OCI-LY1 (cell line): ENCODE measurements around the gene C2CD4A.

Experiments used
- H2AFZ ChIP-seq: fragments of 200-600 bp; sonication (generic), shearing (Covaris generic); 2 replicates; pipeline ENCODE4 v1.6.0; 2014; ENCODE audit warnings: antibody characterized with exemption, mild to moderate bottlenecking, low read length
- H3F3A ChIP-seq: fragments of 200-600 bp; sonication (generic), shearing (Covaris generic); 2 replicates; pipeline ENCODE4 v1.6.0; 2014; ENCODE audit warnings: mild to moderate bottlenecking, antibody characterized with exemption, low read length, moderate library complexity; ENCODE audit not compliant: insufficient read depth
- H3K27ac ChIP-seq: fragments of 200-600 bp; sonication (generic); 2 replicates; pipeline ENCODE4 v1.5.1; 2014; ENCODE audit warnings: low read length, mixed run types, mild to moderate bottlenecking, low read depth; ENCODE audit not compliant: poor library complexity, severe bottlenecking
- H3K27me3 ChIP-seq: fragments of 200-600 bp; sonication (generic); 2 replicates; pipeline ENCODE4 v1.6.0; 2014; ENCODE audit warnings: antibody characterized with exemption, mild to moderate bottlenecking, low read length, moderate library complexity; ENCODE audit not compliant: insufficient read depth
- H3K36me3 ChIP-seq: fragments of 200-600 bp; sonication (generic); 2 replicates; pipeline ENCODE4 v1.6.1; 2014; ENCODE audit warnings: mild to moderate bottlenecking, antibody characterized with exemption, low read length, moderate library complexity, mixed read lengths; ENCODE audit not compliant: insufficient read depth
- H3K4me1 ChIP-seq: fragments of 200-600 bp; sonication (generic); 2 replicates; pipeline ENCODE4 v1.5.1; 2014; ENCODE audit warnings: mild to moderate bottlenecking, low read length, moderate library complexity; ENCODE audit not compliant: insufficient read depth, severe bottlenecking
- H3K4me2 ChIP-seq: fragments of 200-600 bp; sonication (generic), shearing (Covaris generic); 2 replicates; pipeline ENCODE4 v1.6.1; 2014; ENCODE audit warnings: low read length
- H3K4me3 ChIP-seq: fragments of 200-600 bp; sonication (generic); 2 replicates; pipeline ENCODE4 v1.5.1; 2014; ENCODE audit warnings: low read length, low read depth, mild to moderate bottlenecking, mixed read lengths; ENCODE audit not compliant: poor library complexity, severe bottlenecking
- H3K79me2 ChIP-seq: fragments of 200-600 bp; shearing (Covaris generic); 2 replicates; pipeline ENCODE4 v1.6.1; 2016; ENCODE audit warnings: mixed run types, low read length, mixed read lengths; ENCODE audit not compliant: insufficient read depth
- H3K9ac ChIP-seq: fragments of 200-600 bp; sonication (generic), shearing (Covaris generic); 2 replicates; pipeline ENCODE4 v1.6.1; 2014; ENCODE audit warnings: mild to moderate bottlenecking, low read length, mixed read lengths
- H3K9me2 ChIP-seq: fragments of 200-600 bp; sonication (generic), shearing (Covaris generic); 2 replicates; pipeline ENCODE4 v1.6.1; 2014; ENCODE audit warnings: low read depth, mild to moderate bottlenecking, low read length, mixed read lengths
- H3K9me3 ChIP-seq: fragments of 200-600 bp; shearing (Covaris generic); 2 replicates; pipeline ENCODE4 v1.6.1; 2014; ENCODE audit warnings: low read length, mixed read lengths
- H4K20me1 ChIP-seq: fragments of 200-600 bp; sonication (generic), shearing (Covaris generic); 2 replicates; pipeline ENCODE4 v1.6.0; 2016; ENCODE audit warnings: mild to moderate bottlenecking, low read length; ENCODE audit not compliant: insufficient read depth
- EZH2 ChIP-seq: fragments of 200-600 bp; sonication (generic), shearing (Covaris generic); IDR thresholded peaks from 2 replicates; pipeline ENCODE4 v1.8.0; 2017; ENCODE audit warnings: borderline replicate concordance, mixed run types, mild to moderate bottlenecking, antibody characterized with exemption, low read length, moderate library complexity, mixed read lengths
- TF ChIP-seq, protein P1 (sequence below): fragments of 200-600 bp; sonication (generic), shearing (Covaris generic); IDR thresholded peaks from 2 replicates; pipeline ENCODE4 v1.5.1; 2017; ENCODE audit warnings: mild to moderate bottlenecking, antibody characterized with exemption, low read length, moderate library complexity, mixed read lengths

C2CD4A gene

DNA sequence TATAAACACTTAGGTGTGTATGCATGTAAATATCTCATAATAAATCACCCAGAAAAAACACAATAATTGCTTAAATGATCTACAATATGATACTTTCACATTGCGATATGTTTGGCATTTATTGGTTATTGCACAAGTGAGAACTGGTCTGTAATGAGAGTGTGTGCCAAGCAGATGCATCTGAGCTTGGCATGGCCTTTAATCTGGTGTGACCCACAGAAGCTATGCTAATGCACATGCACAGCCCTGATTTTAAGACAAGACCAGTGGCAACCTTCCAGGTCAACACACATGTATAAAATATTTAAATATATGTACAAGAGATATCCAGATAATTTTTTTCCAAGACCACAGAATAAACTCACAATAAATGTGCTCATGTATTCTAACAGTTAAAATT is 42.7 kb downstream of the C2CD4A start:
- no peak overlapping the region for H3K4me2 ChIP-seq
- no peaks in the 10 kb centered on the region for H3K36me3 ChIP-seq
- TF ChIP-seq EZH2, result no peak
- TF ChIP-seq, protein P1, sequence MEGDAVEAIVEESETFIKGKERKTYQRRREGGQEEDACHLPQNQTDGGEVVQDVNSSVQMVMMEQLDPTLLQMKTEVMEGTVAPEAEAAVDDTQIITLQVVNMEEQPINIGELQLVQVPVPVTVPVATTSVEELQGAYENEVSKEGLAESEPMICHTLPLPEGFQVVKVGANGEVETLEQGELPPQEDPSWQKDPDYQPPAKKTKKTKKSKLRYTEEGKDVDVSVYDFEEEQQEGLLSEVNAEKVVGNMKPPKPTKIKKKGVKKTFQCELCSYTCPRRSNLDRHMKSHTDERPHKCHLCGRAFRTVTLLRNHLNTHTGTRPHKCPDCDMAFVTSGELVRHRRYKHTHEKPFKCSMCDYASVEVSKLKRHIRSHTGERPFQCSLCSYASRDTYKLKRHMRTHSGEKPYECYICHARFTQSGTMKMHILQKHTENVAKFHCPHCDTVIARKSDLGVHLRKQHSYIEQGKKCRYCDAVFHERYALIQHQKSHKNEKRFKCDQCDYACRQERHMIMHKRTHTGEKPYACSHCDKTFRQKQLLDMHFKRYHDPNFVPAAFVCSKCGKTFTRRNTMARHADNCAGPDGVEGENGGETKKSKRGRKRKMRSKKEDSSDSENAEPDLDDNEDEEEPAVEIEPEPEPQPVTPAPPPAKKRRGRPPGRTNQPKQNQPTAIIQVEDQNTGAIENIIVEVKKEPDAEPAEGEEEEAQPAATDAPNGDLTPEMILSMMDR, result no peak
- H3K4me3 ChIP-seq, result no peak overlapping the region
- no peaks in the 10 kb centered on the region for H3F3A ChIP-seq
- no peaks in the 10 kb centered on the region for H3K4me1 ChIP-seq
- no peaks in the 10 kb centered on the region for H3K79me2 ChIP-seq
- no peak overlapping the region for H3K27ac ChIP-seq
- H2AFZ ChIP-seq, result no peak overlapping the region
- no peaks in the 10 kb centered on the region for H3K9me3 ChIP-seq
- H3K27me3 ChIP-seq, result no peaks in the 10 kb centered on the region
- H4K20me1 ChIP-seq, result no peaks in the 10 kb centered on the region
- no peaks in the 10 kb centered on the region for H3K9me2 ChIP-seq
- no peak overlapping the region for H3K9ac ChIP-seq

DNA sequence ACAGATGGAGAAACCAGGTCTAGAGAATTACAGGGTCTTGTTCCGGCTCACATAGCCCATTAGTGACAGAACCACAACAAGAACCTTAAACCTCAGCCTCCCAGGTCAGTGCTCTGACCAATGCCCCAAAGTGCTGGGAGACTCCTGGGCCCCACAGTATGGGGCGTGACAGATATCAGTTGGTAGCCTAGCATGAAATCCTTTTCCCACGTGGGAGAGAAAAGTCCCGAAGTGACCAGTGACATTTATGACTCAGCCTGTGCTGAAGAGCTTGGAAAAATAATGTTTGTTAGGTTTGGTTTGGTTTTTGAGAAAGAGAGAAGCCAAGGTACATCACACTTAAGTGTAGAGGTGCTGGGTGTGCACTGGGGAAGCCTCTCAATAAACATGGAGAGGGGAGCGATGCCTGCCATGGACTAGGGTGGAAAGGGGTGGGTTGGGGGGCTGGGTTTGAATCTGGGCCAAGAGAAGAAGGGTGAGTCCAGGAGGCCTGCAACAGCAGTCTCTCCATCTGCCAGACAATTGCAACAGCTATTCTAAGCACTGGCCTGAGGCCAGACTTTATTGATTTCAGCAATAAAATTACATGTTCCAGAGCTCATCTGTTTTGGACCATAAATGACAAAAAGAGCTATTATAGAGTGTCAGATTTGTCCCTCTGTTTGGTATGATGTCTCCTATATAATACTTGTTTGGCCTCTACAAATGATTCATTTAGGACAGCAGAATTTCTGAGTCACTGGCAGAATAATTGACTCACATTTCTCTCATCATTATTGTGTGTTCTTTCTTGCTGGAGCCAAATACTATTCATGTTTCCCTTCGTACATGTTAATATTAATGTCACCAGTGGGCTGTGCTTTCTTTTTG is 43.4 kb downstream of the C2CD4A start:
- Histone ChIP-seq H3K27ac (no peak overlapping the region), H3K36me3 (no peaks in the 10 kb centered on the region), H3K27me3 (no peaks in the 10 kb centered on the region), H2AFZ (no peak overlapping the region), H3K4me3 (no peak overlapping the region), H3K9me3 (no peaks in the 10 kb centered on the region), H3K4me2 (no peak overlapping the region), H4K20me1 (no peaks in the 10 kb centered on the region), H3K4me1 (no peaks in the 10 kb centered on the region), H3K9me2 (no peaks in the 10 kb centered on the region), H3F3A (no peaks in the 10 kb centered on the region), H3K79me2 (no peaks in the 10 kb centered on the region), H3K9ac (no peak overlapping the region)
- TF ChIP-seq EZH2, result no peak
- TF ChIP-seq, protein P1, result no peak

DNA sequence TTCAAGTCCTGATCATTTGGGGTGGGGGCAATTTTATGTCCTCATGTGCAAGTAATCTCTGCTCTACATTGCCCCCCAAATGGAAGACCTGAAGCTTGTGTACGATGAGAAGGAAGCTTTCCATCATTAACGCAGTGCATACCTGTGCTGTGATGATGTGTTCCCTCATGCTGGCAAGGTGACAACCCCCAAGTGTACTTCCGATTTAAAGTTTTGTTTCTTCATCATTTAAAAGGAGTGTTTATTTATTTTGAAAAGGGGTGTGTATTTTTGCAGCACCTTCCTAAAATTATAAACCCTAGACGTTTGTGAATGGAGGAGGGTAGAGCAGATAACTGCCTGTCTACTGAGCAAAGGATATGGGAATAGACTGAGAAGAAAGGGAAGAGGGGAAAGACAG is 45.3 kb downstream of the C2CD4A start:
- Histone ChIP-seq H3F3A (no peaks in the 10 kb centered on the region), H3K27ac (no peak overlapping the region), H2AFZ (no peak overlapping the region), H3K9ac (no peak overlapping the region), H3K4me3 (no peak overlapping the region), H3K9me2 (no peaks in the 10 kb centered on the region), H3K4me2 (no peak overlapping the region), H3K79me2 (no peaks in the 10 kb centered on the region), H3K4me1 (no peaks in the 10 kb centered on the region), H3K9me3 (no peaks in the 10 kb centered on the region), H4K20me1 (no peaks in the 10 kb centered on the region), H3K27me3 (no peaks in the 10 kb centered on the region), H3K36me3 (no peaks in the 10 kb centered on the region)
- no peak for TF ChIP-seq EZH2
- TF ChIP-seq, protein P1, result no peak
